DND-41 (cell line): ENCODE data around the gene DDB1.

Experiments used
- ATAC-seq: fragments of 200-7000 bp; cut with Tn5 transposase; 3 replicates; pipeline ENCODE4 v1.9.1; 2021; ENCODE audit warnings: low read depth; ENCODE audit not compliant: insufficient read depth
- DNase-seq: peaks from one replicate; pipeline ENCODE4 v3.0.0-alpha.2; 2020
- H2AFZ ChIP-seq: 2 replicates; pipeline ENCODE4 v1.6.0; 2012; ENCODE audit warnings: low read depth, low read length
- H3K27ac ChIP-seq: 2 replicates; pipeline ENCODE4 v1.5.1; 2012; ENCODE audit warnings: low read length, inconsistent platforms
- H3K27me3 ChIP-seq: fragments of 200-600 bp; sonication (generic); 2 replicates; pipeline ENCODE4 v1.6.0; 2012; ENCODE audit warnings: low read length, mild to moderate bottlenecking, inconsistent platforms; ENCODE audit not compliant: insufficient read depth, poor library complexity
- H3K36me3 ChIP-seq: 2 replicates; pipeline ENCODE4 v1.5.1; 2012; ENCODE audit warnings: low read length, inconsistent platforms; ENCODE audit not compliant: insufficient read depth
- H3K4me1 ChIP-seq: 2 replicates; pipeline ENCODE4 v1.5.1; 2012; ENCODE audit warnings: mild to moderate bottlenecking, low read length; ENCODE audit not compliant: insufficient read depth
- H3K4me2 ChIP-seq: 2 replicates; pipeline ENCODE4 v1.6.0; 2012; ENCODE audit warnings: mild to moderate bottlenecking, moderate library complexity, low read length, inconsistent platforms; ENCODE audit not compliant: insufficient read depth
- H3K4me3 ChIP-seq, 2 experiments: fragments of 200-600 bp in 1 of 2; shearing (Covaris generic) in 1 of 2; 2 replicates each; pipeline ENCODE4 v1.5.1; 2012 to 2016; ENCODE audit warnings: inconsistent platforms in 2 of 2, low read length in 2 of 2, mild to moderate bottlenecking in 2 of 2, low read depth in 1 of 2, moderate library complexity in 1 of 2
- H3K79me2 ChIP-seq: 2 replicates; pipeline ENCODE4 v1.6.0; 2012; ENCODE audit warnings: low read length, inconsistent platforms; ENCODE audit not compliant: insufficient read depth
- H3K9ac ChIP-seq: 2 replicates; pipeline ENCODE4 v1.6.0; 2012; ENCODE audit warnings: low read depth, mild to moderate bottlenecking, inconsistent platforms, low read length, moderate library complexity
- H3K9me3 ChIP-seq: 2 replicates; pipeline ENCODE4 v1.5.1; 2012; ENCODE audit warnings: low read length, moderate library complexity, mild to moderate bottlenecking, inconsistent platforms; ENCODE audit not compliant: insufficient read depth, severe bottlenecking
- H4K20me1 ChIP-seq: 2 replicates; pipeline ENCODE4 v1.6.0; 2012; ENCODE audit warnings: low read length; ENCODE audit not compliant: insufficient read depth
- EZH2 ChIP-seq: IDR thresholded peaks from 3 replicates; pipeline ENCODE4 v1.6.1; 2012; ENCODE audit warnings: borderline replicate concordance, low read depth, mild to moderate bottlenecking, moderate library complexity, low read length, inconsistent platforms; ENCODE audit not compliant: severe bottlenecking
- TF ChIP-seq, protein P1 (sequence below): IDR thresholded peaks from 2 replicates; pipeline ENCODE4 v1.5.1; 2012; ENCODE audit warnings: borderline replicate concordance, low read length, moderate library complexity, mild to moderate bottlenecking; ENCODE audit not compliant: poor library complexity, severe bottlenecking; ENCODE audit errors: extremely low read depth

Gene DDB1

DNA sequence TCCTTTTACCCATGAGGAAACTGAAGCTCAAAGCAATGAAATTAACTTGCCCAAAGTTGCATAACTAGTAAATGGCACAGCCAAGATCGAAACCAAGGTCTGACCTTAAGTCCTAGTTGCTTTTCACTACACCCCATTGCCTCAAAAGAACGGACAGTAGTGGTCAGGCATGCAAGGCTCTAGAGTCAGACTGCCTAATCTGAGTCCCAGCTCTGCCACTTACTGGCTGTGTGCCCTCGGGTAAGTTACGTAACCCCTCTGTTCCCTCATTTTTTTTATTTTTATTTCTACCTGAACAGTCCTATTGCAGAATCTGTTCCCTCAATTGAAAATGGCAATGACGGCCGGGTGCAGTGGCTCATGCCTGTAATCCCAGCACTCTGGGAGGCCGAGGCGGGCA, 19.1 kb upstream of the DDB1 start:
- TF ChIP-seq, protein P1, sequence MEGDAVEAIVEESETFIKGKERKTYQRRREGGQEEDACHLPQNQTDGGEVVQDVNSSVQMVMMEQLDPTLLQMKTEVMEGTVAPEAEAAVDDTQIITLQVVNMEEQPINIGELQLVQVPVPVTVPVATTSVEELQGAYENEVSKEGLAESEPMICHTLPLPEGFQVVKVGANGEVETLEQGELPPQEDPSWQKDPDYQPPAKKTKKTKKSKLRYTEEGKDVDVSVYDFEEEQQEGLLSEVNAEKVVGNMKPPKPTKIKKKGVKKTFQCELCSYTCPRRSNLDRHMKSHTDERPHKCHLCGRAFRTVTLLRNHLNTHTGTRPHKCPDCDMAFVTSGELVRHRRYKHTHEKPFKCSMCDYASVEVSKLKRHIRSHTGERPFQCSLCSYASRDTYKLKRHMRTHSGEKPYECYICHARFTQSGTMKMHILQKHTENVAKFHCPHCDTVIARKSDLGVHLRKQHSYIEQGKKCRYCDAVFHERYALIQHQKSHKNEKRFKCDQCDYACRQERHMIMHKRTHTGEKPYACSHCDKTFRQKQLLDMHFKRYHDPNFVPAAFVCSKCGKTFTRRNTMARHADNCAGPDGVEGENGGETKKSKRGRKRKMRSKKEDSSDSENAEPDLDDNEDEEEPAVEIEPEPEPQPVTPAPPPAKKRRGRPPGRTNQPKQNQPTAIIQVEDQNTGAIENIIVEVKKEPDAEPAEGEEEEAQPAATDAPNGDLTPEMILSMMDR, result no peak
- no peak for TF ChIP-seq EZH2
- Histone ChIP-seq H4K20me1 (no peaks in the 10 kb centered on the region), H3K9ac (no peak overlapping the region), H3K9me3 (no peaks in the 10 kb centered on the region), H3K79me2 (no peaks in the 10 kb centered on the region), H3K4me1 (no peaks in the 10 kb centered on the region), H3K27ac (no peak overlapping the region), H3K4me2 (no peak overlapping the region), H3K4me3 (no peak overlapping the region), H2AFZ (no peak overlapping the region), H3K27me3 (no peaks in the 10 kb centered on the region), H3K36me3 (peaks cover 65% of the 10 kb centered on the region)
- no peak for DNase-seq
- ATAC-seq, result no peak

DNA sequence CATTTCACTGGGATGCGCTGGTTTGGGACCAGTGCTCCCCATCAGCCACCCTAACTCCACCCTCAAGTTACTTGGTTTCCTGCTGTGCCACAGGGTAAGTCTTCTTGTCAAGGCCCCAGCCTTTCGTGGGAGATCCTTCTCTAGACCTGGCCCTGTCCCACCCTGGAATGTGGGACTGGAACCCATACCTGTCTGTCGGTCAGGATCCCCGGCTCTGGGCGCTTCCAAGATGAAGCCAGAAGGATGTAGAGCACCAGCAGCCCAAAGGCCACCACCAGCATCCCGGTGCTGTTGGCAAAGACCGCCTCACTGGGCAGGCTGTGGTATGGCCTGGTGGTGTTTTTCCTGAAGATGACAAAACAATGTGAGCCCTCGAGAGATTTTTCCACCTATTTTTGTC, 17.9 kb upstream of the DDB1 start:
- Histone ChIP-seq H3K27me3 (no peaks in the 10 kb centered on the region), H3K9ac (no peak overlapping the region)
- TF ChIP-seq, protein P1, result no peak
- TF ChIP-seq EZH2, result no peak

DNA sequence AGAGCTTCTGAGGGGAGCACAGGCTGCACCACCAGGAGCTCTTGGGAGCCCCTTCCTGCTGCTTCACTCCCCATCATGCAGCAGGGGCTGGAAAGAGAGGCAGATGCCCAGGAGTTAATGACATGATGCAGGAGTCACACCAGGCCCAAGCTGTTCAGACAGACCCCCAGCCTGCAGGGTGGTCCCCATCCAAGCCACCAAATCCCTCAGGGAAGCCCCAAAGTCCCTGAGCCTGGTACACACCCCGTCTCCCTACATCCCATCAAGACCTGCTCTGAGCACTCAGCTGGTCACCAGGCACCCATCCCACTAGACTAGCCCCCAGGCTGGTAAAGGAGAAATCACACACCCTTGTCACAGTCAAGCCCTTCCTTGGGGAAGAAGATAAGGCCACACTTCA, 17.4 kb upstream of the DDB1 start:
- TF ChIP-seq, protein P1, result no peak
- TF ChIP-seq EZH2, result no peak
- peaks cover 68% of the 10 kb centered on the region for H3K36me3 ChIP-seq
- no peaks in the 10 kb centered on the region for H3K9me3 ChIP-seq

More for the DNA sequence above, 17.9 kb upstream of the DDB1 start:
- Histone ChIP-seq H3K27ac (no peak overlapping the region), H3K4me3 (no peak overlapping the region), H2AFZ (no peak overlapping the region), H3K4me1 (no peaks in the 10 kb centered on the region), H3K9me3 (no peaks in the 10 kb centered on the region), H3K4me2 (no peak overlapping the region), H3K79me2 (no peaks in the 10 kb centered on the region), H3K36me3 (peaks cover 68% of the 10 kb centered on the region), H4K20me1 (no peaks in the 10 kb centered on the region)
- DNase-seq (no peak), ATAC-seq (no peak)

DNA sequence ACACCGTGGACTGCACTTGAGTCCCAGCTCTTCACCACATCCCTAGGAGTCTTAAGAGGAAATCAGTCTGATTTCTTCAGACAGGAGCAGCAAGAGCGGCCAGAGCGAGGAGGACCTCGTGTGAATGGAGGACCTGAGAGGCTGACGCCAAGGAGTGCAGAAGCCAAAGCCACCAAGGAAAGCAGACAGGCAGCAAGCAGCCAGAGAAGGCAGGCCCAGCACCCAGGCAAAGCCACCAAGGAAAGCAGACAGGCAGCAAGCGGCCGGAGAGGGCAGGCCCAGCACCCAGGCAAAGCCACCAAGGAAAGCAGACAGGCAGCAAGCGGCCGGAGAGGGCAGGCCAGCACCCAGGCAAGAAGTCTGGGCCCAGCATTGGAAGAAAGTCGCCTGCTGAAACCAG, 17.0 kb upstream of the DDB1 start:
- TF ChIP-seq, protein P1, result no peak
- TF ChIP-seq EZH2, result no peak
- Histone ChIP-seq H4K20me1 (no peaks in the 10 kb centered on the region), H2AFZ (no peak overlapping the region), H3K27me3 (no peaks in the 10 kb centered on the region), H3K27ac (no peak overlapping the region), H3K4me2 (no peak overlapping the region), H3K9ac (no peak overlapping the region), H3K4me1 (no peaks in the 10 kb centered on the region), H3K36me3 (peaks cover 68% of the 10 kb centered on the region), H3K9me3 (no peaks in the 10 kb centered on the region), H3K79me2 (no peaks in the 10 kb centered on the region), H3K4me3 (no peak overlapping the region)
- ATAC-seq (no peak), DNase-seq (no peak)

More for the DNA sequence above, 17.4 kb upstream of the DDB1 start:
- ATAC-seq, result no peak
- no peak overlapping the region for H3K27ac ChIP-seq
- H3K79me2 ChIP-seq, result no peaks in the 10 kb centered on the region
- no peak for DNase-seq
- H4K20me1 ChIP-seq, result no peaks in the 10 kb centered on the region
- no peak overlapping the region for H3K9ac ChIP-seq
- H2AFZ ChIP-seq, result no peak overlapping the region
- no peak overlapping the region for H3K4me2 ChIP-seq
- no peaks in the 10 kb centered on the region for H3K4me1 ChIP-seq
- no peaks in the 10 kb centered on the region for H3K27me3 ChIP-seq
- no peak overlapping the region for H3K4me3 ChIP-seq
